ENCODE results near the gene GLS. TPM values are rescaled to one million over a fixed set of nuclear protein-coding genes. Genes with fewer than 3 reads are reported as not detected.
"Not testable (repeated sequence)": the region's sequence is repeated elsewhere in the genome, so short reads cannot be mapped to it uniquely, and the experiment has no call there.

Gene GLS
- total RNA-seq, 8 experiments from 2014 or later, result 46.3 to 145 (median 51.4) TPM

DNA sequence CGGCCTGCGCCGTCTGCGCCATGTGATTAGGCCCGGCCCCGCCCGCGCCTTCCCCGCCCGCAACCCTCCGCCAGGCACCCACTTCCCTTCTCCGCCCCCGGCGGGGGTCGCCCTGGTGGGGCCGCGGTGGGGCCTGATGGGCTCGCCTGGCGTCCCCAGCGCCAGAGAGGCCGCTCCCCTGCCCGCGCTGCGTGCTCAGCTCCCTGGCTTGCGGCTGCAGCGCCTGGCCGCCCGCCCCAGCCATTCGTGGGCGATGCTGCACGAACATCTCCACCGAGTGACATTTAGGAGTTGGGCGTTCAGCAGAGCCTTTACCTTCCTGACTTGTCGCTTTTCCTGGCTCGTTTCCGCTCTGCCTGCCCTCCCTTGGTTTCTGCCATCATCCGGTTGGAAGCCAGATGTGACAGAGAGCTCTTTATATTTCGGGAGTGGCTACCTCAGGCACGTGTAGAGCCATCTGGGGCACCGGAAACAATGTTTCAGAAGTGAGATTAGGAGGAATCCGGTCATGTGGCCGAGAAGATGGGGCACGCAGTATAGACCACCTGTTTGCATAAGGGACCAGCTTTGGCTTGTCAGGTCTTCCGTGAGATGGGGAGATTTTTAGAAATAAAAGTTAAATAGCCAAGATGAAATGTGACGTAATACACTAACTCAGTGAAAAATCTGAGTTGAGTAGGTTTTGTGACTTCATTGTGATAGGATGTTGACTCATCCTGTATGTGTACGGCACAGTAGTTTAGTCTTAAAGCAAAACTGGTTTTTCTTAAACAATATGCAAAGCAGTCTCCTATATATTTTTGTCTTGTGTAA is 1.2 kb downstream of the GLS start:
- in situ Hi-C loops (cut with MboI; ENCODE audit: low pct_unique_long_range_greater_than_20kb in 2 of 9, low sequenced_read_pairs in 9 of 9, unreplicated experiment in 9 of 9), result no loop called here
- H3K4me3 ChIP-seq, result peak overlapping the region; percentile 73 to 95 (median 92)
- peak overlapping the region; percentile 62 to 64 for H3K27ac ChIP-seq
- peaks cover 0 to 22% of the 10 kb centered on the region in 2 donors for H3K4me1 ChIP-seq (replicated peaks in 1 of 2)
- 0 to 5% (median 0%) methylated on average over 1 to 17 of the region's 46 CpGs; no CpG with 5 or more reads in 1 of the 10 experiments for WGBS, 10 experiments
- ATAC-seq (replicated peaks in 6 of 8), result peak; percentile 16 to 45 (median 42)

DNA sequence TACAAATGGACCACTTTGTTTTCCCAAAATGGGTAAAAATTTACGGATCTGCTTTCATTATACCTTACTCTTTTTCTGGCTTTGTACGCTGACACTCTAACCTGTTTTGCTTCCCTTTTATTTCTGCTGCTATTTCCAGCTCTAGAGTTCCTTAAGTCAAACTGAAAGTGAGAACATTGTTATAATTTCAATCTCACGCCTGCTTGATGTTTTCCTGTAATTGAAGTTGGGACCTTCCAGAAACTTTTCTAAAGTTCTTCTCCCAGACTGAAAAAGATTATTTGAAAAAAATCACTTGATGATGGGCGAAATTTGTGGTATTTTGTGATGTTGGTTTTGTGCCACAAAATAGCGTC is 1.8 kb downstream of the GLS start:
- in situ Hi-C loops (cut with MboI; ENCODE audit: low pct_unique_long_range_greater_than_20kb in 2 of 9, low sequenced_read_pairs in 9 of 9, unreplicated experiment in 9 of 9), result no loop called here
- Histone ChIP-seq H3K4me3 (peak overlapping the region; percentile 73 to 95 (median 92)), H3K4me1 (replicated peaks in 1 of 2) (peaks cover 0 to 26% of the 10 kb centered on the region in 2 donors), H3K27ac (no peak overlapping the region)
- ATAC-seq (replicated peaks in 6 of 8), result no peak
- WGBS, 10 experiments, result 0 to 37% (median 11%) methylated on average over 2 to 5 of the region's 5 CpGs; no CpG with 5 or more reads in 1 of the 10 experiments

DNA sequence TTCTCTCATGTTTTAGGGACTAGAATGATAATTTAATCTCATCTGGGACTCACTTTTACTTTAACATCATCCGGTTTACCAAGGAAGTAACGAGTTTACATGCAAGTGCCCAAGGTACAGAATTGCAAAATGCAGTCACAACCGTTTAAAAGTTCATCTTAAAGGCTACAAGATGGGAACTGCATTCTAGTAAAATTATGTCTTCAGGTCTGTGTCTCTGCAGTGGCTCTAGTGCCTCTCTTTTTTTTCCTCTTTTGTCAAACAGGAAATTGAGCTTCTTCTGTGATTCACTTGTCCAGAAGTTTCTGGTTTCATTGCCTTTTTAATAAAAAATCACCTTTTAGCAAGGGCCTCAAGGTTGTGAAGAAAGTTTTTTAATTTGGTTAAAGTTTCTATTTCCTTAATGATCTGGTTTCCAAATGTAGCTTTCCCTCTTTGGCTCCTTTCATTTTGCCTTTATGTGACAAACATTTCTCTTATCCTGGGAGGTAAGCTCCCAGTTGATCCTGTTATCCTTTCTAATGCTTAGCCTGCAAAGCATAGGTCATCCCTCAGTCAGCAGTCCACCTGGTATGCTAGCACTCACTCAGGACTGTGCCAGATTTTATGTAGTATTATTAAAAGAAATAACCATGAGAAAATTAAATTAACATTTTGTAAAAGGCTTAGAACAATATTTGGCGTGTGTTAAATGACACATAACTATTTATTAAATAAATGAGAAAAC is 2.4 kb downstream of the GLS start:
- Histone ChIP-seq H3K27ac (no peak overlapping the region), H3K4me1 (replicated peaks in 1 of 2) (peaks cover 0 to 26% of the 10 kb centered on the region in 2 donors), H3K4me3 (peak overlapping the region; percentile 73 to 95 (median 92))
- no peak for ATAC-seq (replicated peaks in 6 of 8)
- WGBS, 10 experiments, result 2 to 40% (median 27%) methylated on average over 1 to 4 of the region's 4 CpGs; no CpG with 5 or more reads in 1 of the 10 experiments
- in situ Hi-C loops (cut with MboI; ENCODE audit: low pct_unique_long_range_greater_than_20kb in 2 of 9, low sequenced_read_pairs in 9 of 9, unreplicated experiment in 9 of 9), result no loop called here

DNA sequence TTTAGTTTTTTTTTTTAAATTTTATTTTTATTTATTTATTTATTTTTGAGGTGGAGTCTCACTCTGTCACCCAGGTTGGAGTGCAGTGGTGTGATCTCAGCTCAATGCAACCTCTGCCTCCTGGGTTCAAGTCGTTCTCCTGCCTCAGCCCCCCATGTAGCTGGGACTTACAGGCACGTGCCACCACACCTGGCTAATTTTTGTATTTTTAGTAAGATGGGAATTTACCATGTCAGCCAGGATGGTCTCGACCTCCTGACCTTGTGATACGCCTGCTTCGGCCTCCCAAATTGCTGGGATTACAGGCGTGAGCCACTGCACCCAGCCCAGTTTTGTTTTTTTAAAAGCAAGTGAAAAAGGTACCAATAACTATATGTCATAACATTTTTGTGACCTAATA is 5.2 kb downstream of the GLS start:
- H3K4me1 ChIP-seq (replicated peaks in 1 of 2), result peaks cover 0 to 26% of the 10 kb centered on the region in 2 donors
- ATAC-seq (replicated peaks in 6 of 8); in situ Hi-C loops (cut with MboI; ENCODE audit: low pct_unique_long_range_greater_than_20kb in 2 of 9, low sequenced_read_pairs in 9 of 9, unreplicated experiment in 9 of 9); H3K4me3 ChIP-seq; H3K27ac ChIP-seq: not testable (repeated sequence)
- WGBS, 10 experiments, result 82 to 100% (median 92%) methylated on average over 1 to 6 of the region's 6 CpGs; no CpG with 5 or more reads in 1 of the 10 experiments

DNA sequence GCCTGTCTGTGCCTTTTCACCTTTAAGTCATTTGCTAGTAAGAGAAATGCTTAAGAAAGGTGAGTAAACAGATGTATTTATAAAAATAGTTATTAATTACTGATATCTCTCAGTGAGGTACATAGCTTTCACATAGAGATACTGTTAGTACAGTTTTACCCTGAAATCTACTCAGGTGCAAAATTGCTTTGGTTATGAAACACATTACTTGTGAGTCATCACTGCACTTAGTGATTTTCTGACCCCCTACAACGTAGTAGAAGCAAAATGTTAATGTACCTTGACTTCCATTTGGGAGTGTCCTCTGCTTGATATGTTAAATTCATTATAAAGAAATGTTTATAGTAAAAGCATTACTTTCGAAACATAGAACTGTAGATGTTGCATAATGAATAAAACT is 6.5 kb downstream of the GLS start:
- WGBS, 10 experiments, result 0 to 83% (median 68%) methylated on average over 1 to 2 of the region's 2 CpGs; no CpG with 5 or more reads in 1 of the 10 experiments
- ATAC-seq (replicated peaks in 6 of 8), result peak in 3 of 8 experiments; percentile 29 to 47 (median 44)
- Histone ChIP-seq H3K27ac (no peak overlapping the region), H3K4me1 (replicated peaks in 1 of 2) (peaks cover 0 to 26% of the 10 kb centered on the region in 2 donors), H3K4me3 (no peak overlapping the region)
- in situ Hi-C loops (cut with MboI; ENCODE audit: low pct_unique_long_range_greater_than_20kb in 2 of 9, low sequenced_read_pairs in 9 of 9, unreplicated experiment in 9 of 9), result no loop called here

DNA sequence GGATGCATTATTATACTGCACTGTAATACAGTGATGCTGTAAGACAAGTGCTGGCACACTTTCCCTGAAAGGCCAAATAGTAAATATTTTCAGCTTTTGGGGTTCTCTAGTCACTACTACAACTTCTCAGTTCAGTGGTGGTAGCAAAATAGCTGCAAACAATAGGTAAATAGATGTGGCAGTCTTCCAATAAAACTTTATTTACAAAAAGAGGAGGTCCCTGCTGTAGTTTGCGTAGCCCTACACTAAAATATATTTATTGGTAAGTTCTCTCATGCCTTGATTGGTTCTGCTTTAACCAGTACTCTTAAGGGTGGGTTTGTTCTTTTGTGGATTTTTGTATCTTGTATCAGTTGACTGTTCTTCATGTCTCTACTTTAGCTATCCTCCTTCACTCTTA is 7.8 kb downstream of the GLS start:
- peak in 1 of 8 experiments; percentile 16 for ATAC-seq (replicated peaks in 6 of 8)
- Histone ChIP-seq H3K4me3 (no peak overlapping the region), H3K27ac (no peak overlapping the region), H3K4me1 (replicated peaks in 1 of 2) (peaks cover 0 to 18% of the 10 kb centered on the region in 2 donors)
- WGBS, 10 experiments, result 80 to 100% (median 100%) methylated on average over 1 of the region's 1 CpG; no CpG with 5 or more reads in 5 of the 10 experiments
- in situ Hi-C loops (cut with MboI; ENCODE audit: low pct_unique_long_range_greater_than_20kb in 2 of 9, low sequenced_read_pairs in 9 of 9, unreplicated experiment in 9 of 9), result no loop called here

DNA sequence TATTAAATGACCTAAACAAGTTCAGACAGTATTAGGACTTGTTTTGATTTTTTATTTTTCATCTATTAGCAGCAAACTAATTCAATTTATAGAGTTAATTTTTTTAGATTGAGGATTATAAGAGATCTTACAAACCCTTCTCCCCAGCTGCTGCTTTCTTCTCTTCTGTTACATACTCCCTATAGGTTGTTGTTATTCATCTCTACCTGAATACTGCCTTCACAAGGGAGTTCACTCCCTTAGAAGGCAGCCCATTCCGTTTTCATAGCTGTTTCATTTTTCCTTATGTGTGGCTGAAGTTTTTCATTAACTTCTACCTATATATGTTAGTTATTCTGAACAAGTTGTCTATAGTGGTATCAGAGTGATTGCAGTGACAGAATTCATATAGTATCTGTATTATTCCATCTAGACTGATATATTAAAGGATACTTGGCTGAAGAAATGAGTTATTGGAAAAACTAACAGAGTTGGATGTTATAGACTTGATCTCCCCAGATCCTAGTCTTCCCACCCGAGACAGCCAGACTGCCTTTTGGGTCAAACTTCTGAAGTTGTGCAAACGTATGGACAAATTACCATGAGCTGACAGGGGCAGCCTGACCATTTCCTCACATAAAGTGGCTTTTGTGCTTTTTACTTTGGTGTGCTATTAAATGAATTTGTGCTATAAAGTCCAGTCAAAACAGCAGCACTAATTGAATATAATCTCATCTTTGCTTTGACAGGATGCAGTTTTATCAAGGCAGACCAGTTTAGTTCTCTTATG is 8.7 kb downstream of the GLS start:
- in situ Hi-C loops (cut with MboI; ENCODE audit: low pct_unique_long_range_greater_than_20kb in 2 of 9, low sequenced_read_pairs in 9 of 9, unreplicated experiment in 9 of 9), result no loop called here
- ATAC-seq (replicated peaks in 6 of 8), result no peak
- peaks cover 0 to 9% of the 10 kb centered on the region in 2 donors for H3K4me1 ChIP-seq (replicated peaks in 1 of 2)
- H3K4me3 ChIP-seq, result no peak overlapping the region
- WGBS, 10 experiments, result 60 to 93% (median 79%) methylated on average over 1 to 3 of the region's 3 CpGs; no CpG with 5 or more reads in 1 of the 10 experiments
- no peak overlapping the region for H3K27ac ChIP-seq

DNA sequence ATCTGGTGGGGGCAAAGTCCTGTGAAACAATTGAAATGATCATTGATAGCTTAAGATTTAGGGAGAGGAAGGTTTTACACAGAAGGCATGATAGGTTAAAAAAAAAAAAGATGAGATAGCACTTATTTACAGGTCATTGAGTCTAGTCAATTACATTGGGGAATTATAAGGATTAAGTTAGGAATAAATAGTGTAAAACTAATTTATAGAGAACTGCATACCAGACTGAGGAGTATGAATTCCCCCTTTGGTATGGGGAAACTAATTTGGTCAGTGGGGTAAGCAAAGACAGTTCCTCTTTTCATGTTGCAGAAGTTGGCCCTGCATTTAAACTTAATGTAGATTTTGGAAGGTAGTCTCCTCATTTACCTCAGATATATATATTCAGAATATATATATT is 10.8 kb downstream of the GLS start:
- peaks cover 0 to 4% of the 10 kb centered on the region in 2 donors for H3K4me1 ChIP-seq (replicated peaks in 1 of 2)
- no peak overlapping the region for H3K4me3 ChIP-seq
- no peak for ATAC-seq (replicated peaks in 6 of 8)
- in situ Hi-C loops (cut with MboI; ENCODE audit: low pct_unique_long_range_greater_than_20kb in 2 of 9, low sequenced_read_pairs in 9 of 9, unreplicated experiment in 9 of 9), result no loop called here
- no peak overlapping the region for H3K27ac ChIP-seq

DNA sequence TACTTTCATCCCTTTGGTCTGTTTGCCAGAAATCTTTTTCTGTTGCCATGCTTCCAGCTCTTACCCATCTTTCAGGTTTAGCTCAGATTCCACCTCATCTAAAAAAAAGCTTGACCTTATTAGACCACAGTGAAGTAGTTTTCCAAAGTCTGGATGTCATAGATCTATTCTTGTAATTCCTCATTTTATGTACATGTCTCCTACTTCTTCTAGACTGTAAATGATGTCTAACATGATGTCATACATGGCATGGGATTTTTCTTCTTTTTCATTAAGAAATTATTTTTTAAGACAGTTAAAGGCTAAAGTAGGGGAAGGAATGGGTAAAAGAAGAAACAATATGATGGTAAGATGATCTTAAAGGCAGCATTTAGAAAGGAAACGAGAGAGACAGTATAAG is 11.3 kb downstream of the GLS start:
- no peak overlapping the region for H3K4me3 ChIP-seq
- no peak overlapping the region for H3K27ac ChIP-seq
- peaks cover 0 to 4% of the 10 kb centered on the region in 2 donors for H3K4me1 ChIP-seq (replicated peaks in 1 of 2)
- no peak for ATAC-seq (replicated peaks in 6 of 8)
- WGBS, 10 experiments, result 88 to 100% (median 100%) methylated on average over 1 of the region's 1 CpG; no CpG with 5 or more reads in 1 of the 10 experiments
- in situ Hi-C loops (cut with MboI; ENCODE audit: low pct_unique_long_range_greater_than_20kb in 2 of 9, low sequenced_read_pairs in 9 of 9, unreplicated experiment in 9 of 9), result no loop called here

DNA sequence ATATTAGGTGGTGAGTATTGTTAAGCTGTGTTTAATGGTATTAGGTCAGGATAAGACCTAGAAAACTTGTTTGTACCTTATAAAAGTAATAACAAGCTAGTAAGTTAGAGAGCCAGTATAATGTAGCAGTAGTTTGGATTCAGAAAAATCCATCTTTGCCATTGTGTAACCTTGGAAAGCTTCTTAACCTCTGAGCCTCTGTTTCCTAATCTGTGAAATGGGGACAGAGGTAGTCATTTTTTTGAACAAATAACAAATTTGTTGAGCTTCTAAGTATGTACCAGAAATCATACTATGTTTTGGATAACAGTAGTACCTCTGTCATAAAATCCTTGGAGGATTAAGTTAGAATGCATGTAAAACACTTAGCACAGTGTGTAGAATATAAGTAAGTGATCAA is 12.5 kb downstream of the GLS start:
- Histone ChIP-seq H3K27ac (no peak overlapping the region), H3K4me3 (no peak overlapping the region), H3K4me1 (replicated peaks in 1 of 2) (no peaks in the 10 kb centered on the region)
- no peak for ATAC-seq (replicated peaks in 6 of 8)
- in situ Hi-C loops (cut with MboI; ENCODE audit: low pct_unique_long_range_greater_than_20kb in 2 of 9, low sequenced_read_pairs in 9 of 9, unreplicated experiment in 9 of 9), result no loop called here

DNA sequence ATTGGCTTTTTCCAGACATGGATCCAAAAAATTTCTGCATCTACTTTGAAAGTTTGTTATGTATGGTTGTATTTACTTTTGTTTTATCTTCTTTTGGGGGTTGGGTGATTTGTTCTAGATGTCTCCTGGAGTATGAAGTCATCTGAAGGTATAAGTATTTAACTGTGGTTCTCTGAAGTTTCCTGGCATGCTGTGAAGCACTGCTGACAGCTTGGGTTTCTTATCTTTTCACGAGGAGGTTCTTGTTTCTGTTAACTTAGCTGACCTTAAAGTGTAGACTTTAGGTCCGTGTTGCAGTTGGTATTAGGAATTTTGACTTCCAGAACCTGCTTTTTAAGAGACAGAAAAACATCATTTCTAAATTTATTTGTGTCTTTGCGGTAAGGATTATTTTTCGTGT is 15.9 kb downstream of the GLS start:
- no peak for ATAC-seq (replicated peaks in 6 of 8)
- Histone ChIP-seq H3K4me3 (no peak overlapping the region), H3K27ac (no peak overlapping the region), H3K4me1 (replicated peaks in 1 of 2) (no peaks in the 10 kb centered on the region)
- in situ Hi-C loops (cut with MboI; ENCODE audit: low pct_unique_long_range_greater_than_20kb in 2 of 9, low sequenced_read_pairs in 9 of 9, unreplicated experiment in 9 of 9), result no loop called here
- WGBS, 10 experiments, result 33 to 100% (median 87%) methylated on average over 1 to 4 of the region's 4 CpGs

DNA sequence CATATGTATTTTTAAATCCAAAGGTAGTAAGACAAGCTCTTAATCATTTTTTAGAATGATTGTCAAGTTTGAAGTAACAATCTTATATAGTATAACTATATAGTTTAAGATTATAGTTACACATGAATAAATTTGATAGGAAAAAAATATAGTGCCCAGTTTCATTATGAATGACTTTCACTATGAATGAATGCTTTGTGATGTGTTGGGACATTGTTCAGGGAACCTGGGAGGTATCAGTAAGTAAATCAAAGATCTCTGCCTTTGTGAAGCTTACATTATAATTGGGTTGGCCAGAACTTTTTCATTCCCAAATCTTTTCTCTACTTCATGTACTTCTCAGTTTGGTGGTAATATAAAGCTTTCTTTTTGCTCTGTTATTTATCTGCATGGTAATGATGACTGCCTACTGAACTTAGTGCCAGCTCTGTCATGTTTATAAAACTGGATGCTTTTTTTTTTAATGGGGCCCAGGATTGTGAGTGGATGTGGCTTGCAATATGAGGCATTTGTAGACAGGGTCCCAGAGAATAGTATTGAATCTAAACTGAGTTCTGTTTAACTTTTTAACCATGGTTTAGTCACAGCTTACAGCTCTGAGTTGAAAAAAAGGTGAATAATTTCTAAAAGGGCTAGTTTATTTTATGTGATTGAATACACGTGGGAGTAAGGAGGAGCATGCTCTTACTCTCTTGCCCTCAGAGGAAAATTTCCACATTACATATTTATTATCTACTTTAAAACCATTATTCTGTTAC is 23.3 kb downstream of the GLS start:
- in situ Hi-C loops (cut with MboI; ENCODE audit: low pct_unique_long_range_greater_than_20kb in 2 of 9, low sequenced_read_pairs in 9 of 9, unreplicated experiment in 9 of 9), result no loop called here
- H3K4me3 ChIP-seq, result no peak overlapping the region
- H3K27ac ChIP-seq, result no peak overlapping the region
- peak in 1 of 8 experiments; percentile 37 for ATAC-seq (replicated peaks in 6 of 8)
- no peaks in the 10 kb centered on the region for H3K4me1 ChIP-seq (replicated peaks in 1 of 2)
- 0 to 100% (median 86%) methylated on average over 1 of the region's 1 CpG; no CpG with 5 or more reads in 3 of the 10 experiments for WGBS, 10 experiments

All from motor neuron (in vitro differentiated cells).